HepG2 (cell line): ENCODE results near the gene DOCK1.

Experiments
- HIVEP1 ChIP-seq: sonication (generic); formaldehyde crosslinking; IDR thresholded peaks from 2 replicates; pipeline ENCODE4 v1.4.0; 2020; ENCODE audit warnings: mild to moderate bottlenecking, missing genetic modification reagents
- POLR2A ChIP-seq, 2 experiments: IDR thresholded peaks; 2 replicates each; pipeline ENCODE4 v1.6.1; 2011; ENCODE audit warnings: low read depth in 2 of 2, low read length in 2 of 2, mild to moderate bottlenecking in 1 of 2, moderate library complexity in 1 of 2; ENCODE audit not compliant: insufficient read depth in 1 of 2
- ZNF383 ChIP-seq: sonication (generic); formaldehyde crosslinking; IDR thresholded peaks from 2 replicates; pipeline ENCODE4 v1.4.0; 2020; ENCODE audit warnings: missing genetic modification reagents, mild to moderate bottlenecking, borderline replicate concordance
- TF ChIP-seq, protein P1 (sequence below): sonication (generic); formaldehyde crosslinking; IDR thresholded peaks from 2 replicates; pipeline ENCODE4 v1.5.0; 2020; ENCODE audit warnings: mild to moderate bottlenecking, missing genetic modification reagents, moderate library complexity
- TF ChIP-seq, protein P2 (sequence below): fragments of 450-650 bp; IDR thresholded peaks from 2 replicates; pipeline ENCODE4 v1.6.1; 2017; ENCODE audit warnings: mild to moderate bottlenecking

DNA sequence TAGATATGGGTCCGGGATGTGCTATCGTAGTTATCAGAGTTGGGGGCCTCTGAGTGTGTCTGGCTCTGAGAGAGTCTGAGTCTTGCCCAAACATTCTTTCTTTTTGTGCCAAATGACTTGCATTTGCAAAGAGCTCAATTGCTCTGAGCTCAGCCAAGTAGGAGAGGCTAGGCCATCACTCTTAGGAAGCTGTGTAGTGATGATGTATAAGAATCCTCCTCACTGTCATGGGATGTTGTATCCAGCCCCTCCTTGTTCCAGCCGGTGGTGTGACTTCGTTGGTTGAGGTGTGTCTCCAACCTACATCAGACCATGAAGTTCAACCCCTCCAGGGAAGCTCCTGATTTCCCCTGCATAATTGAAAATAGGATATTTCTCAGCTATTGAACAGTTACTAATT lies 546.4 kb downstream of the DOCK1 start:
- TF ChIP-seq HIVEP1 (CRISPR knock-in tag) (no peak), POLR2A (IDR thresholded peaks at IDR 0.05; ENCODE audit: insufficient read depth in 1 of 2, low read depth in 2 of 2, low read length in 2 of 2) (no peak), ZNF383 (no peak)
- TF ChIP-seq, protein P1, sequence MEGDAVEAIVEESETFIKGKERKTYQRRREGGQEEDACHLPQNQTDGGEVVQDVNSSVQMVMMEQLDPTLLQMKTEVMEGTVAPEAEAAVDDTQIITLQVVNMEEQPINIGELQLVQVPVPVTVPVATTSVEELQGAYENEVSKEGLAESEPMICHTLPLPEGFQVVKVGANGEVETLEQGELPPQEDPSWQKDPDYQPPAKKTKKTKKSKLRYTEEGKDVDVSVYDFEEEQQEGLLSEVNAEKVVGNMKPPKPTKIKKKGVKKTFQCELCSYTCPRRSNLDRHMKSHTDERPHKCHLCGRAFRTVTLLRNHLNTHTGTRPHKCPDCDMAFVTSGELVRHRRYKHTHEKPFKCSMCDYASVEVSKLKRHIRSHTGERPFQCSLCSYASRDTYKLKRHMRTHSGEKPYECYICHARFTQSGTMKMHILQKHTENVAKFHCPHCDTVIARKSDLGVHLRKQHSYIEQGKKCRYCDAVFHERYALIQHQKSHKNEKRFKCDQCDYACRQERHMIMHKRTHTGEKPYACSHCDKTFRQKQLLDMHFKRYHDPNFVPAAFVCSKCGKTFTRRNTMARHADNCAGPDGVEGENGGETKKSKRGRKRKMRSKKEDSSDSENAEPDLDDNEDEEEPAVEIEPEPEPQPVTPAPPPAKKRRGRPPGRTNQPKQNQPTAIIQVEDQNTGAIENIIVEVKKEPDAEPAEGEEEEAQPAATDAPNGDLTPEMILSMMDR (CRISPR knock-in tag), result no peak
- TF ChIP-seq, protein P2, sequence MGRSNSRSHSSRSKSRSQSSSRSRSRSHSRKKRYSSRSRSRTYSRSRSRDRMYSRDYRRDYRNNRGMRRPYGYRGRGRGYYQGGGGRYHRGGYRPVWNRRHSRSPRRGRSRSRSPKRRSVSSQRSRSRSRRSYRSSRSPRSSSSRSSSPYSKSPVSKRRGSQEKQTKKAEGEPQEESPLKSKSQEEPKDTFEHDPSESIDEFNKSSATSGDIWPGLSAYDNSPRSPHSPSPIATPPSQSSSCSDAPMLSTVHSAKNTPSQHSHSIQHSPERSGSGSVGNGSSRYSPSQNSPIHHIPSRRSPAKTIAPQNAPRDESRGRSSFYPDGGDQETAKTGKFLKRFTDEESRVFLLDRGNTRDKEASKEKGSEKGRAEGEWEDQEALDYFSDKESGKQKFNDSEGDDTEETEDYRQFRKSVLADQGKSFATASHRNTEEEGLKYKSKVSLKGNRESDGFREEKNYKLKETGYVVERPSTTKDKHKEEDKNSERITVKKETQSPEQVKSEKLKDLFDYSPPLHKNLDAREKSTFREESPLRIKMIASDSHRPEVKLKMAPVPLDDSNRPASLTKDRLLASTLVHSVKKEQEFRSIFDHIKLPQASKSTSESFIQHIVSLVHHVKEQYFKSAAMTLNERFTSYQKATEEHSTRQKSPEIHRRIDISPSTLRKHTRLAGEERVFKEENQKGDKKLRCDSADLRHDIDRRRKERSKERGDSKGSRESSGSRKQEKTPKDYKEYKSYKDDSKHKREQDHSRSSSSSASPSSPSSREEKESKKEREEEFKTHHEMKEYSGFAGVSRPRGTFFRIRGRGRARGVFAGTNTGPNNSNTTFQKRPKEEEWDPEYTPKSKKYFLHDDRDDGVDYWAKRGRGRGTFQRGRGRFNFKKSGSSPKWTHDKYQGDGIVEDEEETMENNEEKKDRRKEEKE, result no peak
